ENCODE data around the gene KCTD11. TPM values are rescaled to one million over a fixed set of nuclear protein-coding genes. Genes with fewer than 3 reads are reported as not detected.

KCTD11 gene
- total and polyA plus RNA-seq, 4 experiments from 2014 or later = 0.33 to 4.3 (median 2.7) TPM

- Histone ChIP-seq H3K4me1 (ENCODE audit: insufficient read depth, low read length) (peaks cover 44% of the 10 kb centered on the region), H3K9me3 (ENCODE audit: control insufficient read depth in 1 of 2, low read length in 2 of 2) (no peaks in the 10 kb centered on the region), H3K27ac (ENCODE audit: low read depth, low read length) (peak overlapping the region; percentile 68), H3K4me3 (ENCODE audit: low read length in 2 of 2) (peak overlapping the region; percentile 29 to 49), H3K27me3 (ENCODE audit: insufficient read depth, low read length) (no peaks in the 10 kb centered on the region), H3K36me3 (ENCODE audit: insufficient read depth, low read length) (peaks cover 19% of the 10 kb centered on the region)
- intact Hi-C loops (cut with micrococcal nuclease) = loop anchor here (1.0 to 5.0 kb wide), 5 partner anchors 40 to 335 kb away; partner anchors contain the start of genes EIF5A, PLSCR3, TP53 and WRAP53
- Mint-ChIP-seq H3K9me3 (peaks cover 0 to 2% (median 0%) of the 10 kb centered on the region in 8 donors), H3K27ac (peak overlapping the region; percentile 58 to 95 (median 87)), H3K27me3 (no peaks in the 10 kb centered on the region), H3K4me3 (peak overlapping the region; percentile 75 to 95 (median 84)), H3K4me1 (peaks cover 21 to 58% (median 40%) of the 10 kb centered on the region in 4 donors), H3K36me3 (peaks cover under 1 to 24% of the 10 kb centered on the region in 2 donors)
- peak in 1 of 5 donors; percentile 38 for DNase-seq
- ChIA-PET POLR2A (ENCODE audit: partially characterized antibody) (interaction anchor here (1.0 to 5.0 kb wide), 8 partner anchors 16 to 223 kb away, joined by 3 to 41 read pairs (median 6); partner anchors contain the start of genes ACAP1, POLR2A, SENP3 and TMEM102), CTCF (ENCODE audit: partially characterized antibody) (interaction anchor here (2.0 to 6.6 kb wide), 3 partner anchors 16 to 85 kb away, joined by 5 to 88 read pairs (median 39); partner anchors contain the start of genes ACAP1, FGF11 and TMEM102)
Measured at GRCh38 chr17:7352503-7352889, 534 bp downstream of the KCTD11 start.

DNA sequence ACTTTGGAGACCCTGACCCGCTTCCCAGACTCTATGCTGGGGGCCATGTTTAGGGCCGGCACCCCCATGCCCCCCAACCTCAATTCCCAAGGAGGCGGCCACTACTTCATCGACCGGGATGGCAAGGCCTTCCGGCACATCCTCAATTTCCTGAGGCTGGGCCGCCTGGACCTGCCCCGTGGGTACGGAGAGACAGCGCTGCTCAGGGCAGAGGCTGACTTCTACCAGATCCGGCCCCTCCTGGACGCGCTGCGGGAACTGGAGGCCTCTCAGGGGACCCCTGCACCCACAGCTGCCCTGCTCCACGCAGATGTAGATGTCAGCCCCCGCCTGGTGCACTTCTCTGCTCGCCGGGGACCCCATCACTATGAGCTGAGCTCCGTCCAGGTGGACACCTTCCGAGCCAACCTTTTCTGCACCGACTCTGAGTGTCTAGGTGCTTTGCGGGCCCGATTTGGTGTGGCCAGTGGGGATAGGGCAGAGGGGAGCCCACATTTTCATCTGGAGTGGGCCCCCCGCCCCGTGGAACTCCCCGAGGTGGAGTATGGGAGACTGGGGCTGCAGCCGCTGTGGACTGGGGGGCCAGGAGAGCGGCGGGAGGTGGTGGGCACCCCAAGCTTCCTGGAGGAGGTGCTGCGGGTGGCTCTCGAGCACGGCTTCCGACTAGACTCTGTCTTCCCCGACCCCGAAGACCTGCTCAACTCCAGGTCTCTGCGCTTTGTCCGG lies 1.1 kb downstream of the KCTD11 start:
- H3K4me3 ChIP-seq (ENCODE audit: low read length in 2 of 2) = no peak overlapping the region
- peak overlapping the region; percentile 68 for H3K27ac ChIP-seq (ENCODE audit: low read depth, low read length)
- peaks cover 21 to 54% (median 40%) of the 10 kb centered on the region in 4 donors for H3K4me1 Mint-ChIP-seq
- H3K4me1 ChIP-seq (ENCODE audit: insufficient read depth, low read length) = peaks cover 44% of the 10 kb centered on the region
- peaks cover 0 to 19% of the 10 kb centered on the region in 2 donors for H3K36me3 Mint-ChIP-seq
- no peaks in the 10 kb centered on the region for H3K27me3 Mint-ChIP-seq
- peaks cover 13% of the 10 kb centered on the region for H3K36me3 ChIP-seq (ENCODE audit: insufficient read depth, low read length)
- H3K27ac Mint-ChIP-seq = peak overlapping the region in 6 of 7 donors; percentile 58 to 95 (median 88)
- ChIA-PET POLR2A (ENCODE audit: partially characterized antibody) (interaction anchor here (0.8 to 5.0 kb wide), 10 partner anchors 17 to 223 kb away, joined by 3 to 41 read pairs (median 6); partner anchors contain the start of genes ACAP1, POLR2A, SENP3 and TMEM102), CTCF (ENCODE audit: partially characterized antibody) (interaction anchor here (0.8 to 6.6 kb wide), 7 partner anchors 17 to 232 kb away, joined by 3 to 88 read pairs (median 5); partner anchors contain the start of genes ACAP1, FGF11 and TMEM102)
- H3K4me3 Mint-ChIP-seq = peak overlapping the region; percentile 75 to 95 (median 84)
- DNase-seq = no peak
- intact Hi-C loops (cut with micrococcal nuclease) = loop anchor here (1.0 to 5.0 kb wide), 5 partner anchors 39 to 334 kb away; partner anchors contain the start of genes EIF5A, PLSCR3, TP53 and WRAP53
- no peaks in the 10 kb centered on the region for H3K27me3 ChIP-seq (ENCODE audit: insufficient read depth, low read length)
- peaks cover 0 to 2% (median 0%) of the 10 kb centered on the region in 8 donors for H3K9me3 Mint-ChIP-seq
- no peaks in the 10 kb centered on the region for H3K9me3 ChIP-seq (ENCODE audit: control insufficient read depth in 1 of 2, low read length in 2 of 2)

DNA sequence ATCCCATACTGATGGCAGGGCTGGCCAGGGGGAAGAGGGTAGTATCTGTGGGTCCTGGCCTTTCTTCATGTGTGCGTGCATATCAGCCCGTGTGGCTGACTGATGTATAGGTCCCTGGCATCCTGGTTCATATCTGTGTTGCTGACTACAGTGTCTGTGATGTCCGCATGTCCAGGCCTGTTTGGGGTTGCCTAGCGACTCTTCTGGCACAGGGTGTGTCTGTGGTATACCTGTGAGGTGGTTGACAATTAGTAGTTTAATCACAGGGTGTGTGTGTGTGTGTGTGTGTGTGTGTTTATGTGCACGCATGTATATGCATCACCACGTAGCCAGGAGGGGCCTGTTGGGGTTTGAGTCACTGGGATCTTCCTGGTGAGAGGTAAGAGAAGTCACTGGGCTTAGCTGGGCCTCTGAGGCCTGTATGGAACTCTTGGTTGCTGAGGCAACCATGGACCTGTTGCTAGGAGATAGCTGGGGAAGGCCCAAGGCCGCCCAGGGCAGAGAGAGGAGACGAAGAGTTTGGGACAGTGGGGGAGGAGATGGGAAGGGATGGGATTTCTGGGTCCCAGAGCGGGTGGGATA lies 2.4 kb downstream of the KCTD11 start:
- Mint-ChIP-seq H3K36me3 (peaks cover 0 to 8% of the 10 kb centered on the region in 2 donors), H3K27ac (peak overlapping the region; percentile 35 to 91 (median 73)), H3K27me3 (no peaks in the 10 kb centered on the region), H3K9me3 (peaks cover 0 to 2% (median 0%) of the 10 kb centered on the region in 8 donors), H3K4me1 (peaks cover 19 to 49% (median 35%) of the 10 kb centered on the region in 4 donors), H3K4me3 (peak overlapping the region in 2 of 8 donors; percentile 25 to 50)
- H3K27me3 ChIP-seq (ENCODE audit: insufficient read depth, low read length) = no peaks in the 10 kb centered on the region
- POLR2A ChIA-PET (ENCODE audit: partially characterized antibody) = interaction anchor here (1.3 to 5.0 kb wide), 8 partner anchors 18 to 206 kb away, joined by 4 to 50 read pairs (median 22); partner anchors contain the start of genes ACAP1, POLR2A, SENP3 and TMEM102
- CTCF ChIA-PET (ENCODE audit: partially characterized antibody) = interaction anchor here (1.0 to 6.6 kb wide), 10 partner anchors 9 to 334 kb away, joined by 3 to 88 read pairs (median 14); partner anchors contain the start of genes ACAP1, FGF11, SENP3 and TMEM102
- peak in 1 of 5 donors; percentile 57 for DNase-seq
- H3K9me3 ChIP-seq (ENCODE audit: control insufficient read depth in 1 of 2, low read length in 2 of 2) = no peaks in the 10 kb centered on the region
- H3K36me3 ChIP-seq (ENCODE audit: insufficient read depth, low read length) = peaks cover 3% of the 10 kb centered on the region
- intact Hi-C loops (cut with micrococcal nuclease) = loop anchor here (5.0 kb wide), 3 partner anchors 38 to 333 kb away; partner anchors contain the start of genes EIF5A, PLSCR3, TP53 and WRAP53
- H3K4me1 ChIP-seq (ENCODE audit: insufficient read depth, low read length) = peaks cover 40% of the 10 kb centered on the region
- no peak overlapping the region for H3K4me3 ChIP-seq (ENCODE audit: low read length in 2 of 2)
- no peak overlapping the region for H3K27ac ChIP-seq (ENCODE audit: low read depth, low read length)

DNA sequence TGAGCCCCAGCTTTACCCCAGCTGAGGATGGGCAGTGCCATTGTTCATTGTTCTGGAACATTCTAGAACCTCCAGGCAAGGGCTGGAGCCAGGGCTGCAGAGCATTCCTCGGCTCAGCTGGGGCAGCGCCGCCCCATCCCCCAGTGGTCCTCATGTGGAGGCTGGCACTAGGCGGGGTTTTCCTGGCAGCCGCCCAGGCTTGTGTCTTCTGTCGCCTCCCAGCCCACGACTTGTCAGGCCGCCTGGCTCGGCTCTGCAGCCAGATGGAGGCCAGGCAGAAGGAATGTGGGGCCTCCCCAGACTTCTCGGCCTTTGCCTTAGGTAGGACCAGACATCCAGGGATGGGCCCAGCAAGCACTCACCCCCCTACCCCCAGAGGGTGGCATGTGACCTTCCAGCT lies 3.1 kb downstream of the KCTD11 start, which contains the start of gene TMEM95:
Gene TMEM95, plus strand, starts transcription at position 104 of the 400 bp plus-strand sequence. Its CDS starts 49 bp downstream, at position 153.
- Mint-ChIP-seq H3K9me3 (peaks cover 0 to 2% (median 0%) of the 10 kb centered on the region in 8 donors), H3K27me3 (no peaks in the 10 kb centered on the region), H3K4me3 (peak within 1 kb of the TSS in 2 of 8 donors; percentile 50 to 62), H3K4me1 (peaks cover 16 to 42% (median 30%) of the 10 kb centered on the region in 4 donors), H3K27ac (peak within 1 kb of the TSS; percentile 35 to 91 (median 73)), H3K36me3 (peaks cover 0 to 3% of the 10 kb centered on the region in 2 donors)
- Histone ChIP-seq H3K36me3 (ENCODE audit: insufficient read depth, low read length) (no peaks in the 10 kb centered on the region), H3K27me3 (ENCODE audit: insufficient read depth, low read length) (no peaks in the 10 kb centered on the region), H3K4me1 (ENCODE audit: insufficient read depth, low read length) (peaks cover 35% of the 10 kb centered on the region), H3K4me3 (ENCODE audit: low read length in 2 of 2) (no peak within 1 kb of the TSS), H3K27ac (ENCODE audit: low read depth, low read length) (no peak within 1 kb of the TSS), H3K9me3 (ENCODE audit: control insufficient read depth in 1 of 2, low read length in 2 of 2) (no peaks in the 10 kb centered on the region)
- ChIA-PET CTCF (ENCODE audit: partially characterized antibody) (interaction anchor here (0.8 to 6.6 kb wide), 36 partner anchors 10 to 333 kb away, joined by 3 to 88 read pairs (median 4); partner anchors contain the start of genes ACAP1, FGF11, MPDU1 and SENP3), POLR2A (ENCODE audit: partially characterized antibody) (interaction anchor here (0.9 to 5.0 kb wide), 16 partner anchors 19 to 332 kb away, joined by 3 to 50 read pairs (median 6); partner anchors contain the start of genes ACAP1, GPS2, PLSCR3 and POLR2A)
- DNase-seq = peak in 1 of 5 donors; percentile 32
- intact Hi-C loops (cut with micrococcal nuclease) = no loop called here

- H3K4me1 ChIP-seq (ENCODE audit: insufficient read depth, low read length) = peaks cover 32% of the 10 kb centered on the region
- peak overlapping the region in 2 of 7 donors; percentile 50 to 57 for H3K27ac Mint-ChIP-seq
- H3K27me3 Mint-ChIP-seq = no peaks in the 10 kb centered on the region
- peaks cover 0 to 3% of the 10 kb centered on the region in 2 donors for H3K36me3 Mint-ChIP-seq
- H3K4me3 ChIP-seq (ENCODE audit: low read length in 2 of 2) = no peak overlapping the region
- H3K36me3 ChIP-seq (ENCODE audit: insufficient read depth, low read length) = no peaks in the 10 kb centered on the region
- peak overlapping the region in 1 of 8 donors; percentile 10 for H3K4me3 Mint-ChIP-seq
- no peaks in the 10 kb centered on the region for H3K9me3 ChIP-seq (ENCODE audit: control insufficient read depth in 1 of 2, low read length in 2 of 2)
- peaks cover 14 to 38% (median 27%) of the 10 kb centered on the region in 4 donors for H3K4me1 Mint-ChIP-seq
- CTCF ChIA-PET (ENCODE audit: partially characterized antibody) = interaction anchor here (0.6 to 6.6 kb wide), 48 partner anchors 11 to 332 kb away, joined by 3 to 88 read pairs (median 4); partner anchors contain the start of genes ACAP1, FGF11, MPDU1 and NLGN2
- DNase-seq = no peak
- POLR2A ChIA-PET (ENCODE audit: partially characterized antibody) = interaction anchor here (0.9 to 5.0 kb wide), 21 partner anchors 15 to 332 kb away, joined by 3 to 50 read pairs (median 5); partner anchors contain the start of genes ACAP1, GPS2, MPDU1 and PLSCR3
- peaks cover 0 to 2% (median 0%) of the 10 kb centered on the region in 8 donors for H3K9me3 Mint-ChIP-seq
- intact Hi-C loops (cut with micrococcal nuclease) = no loop called here
- no peak overlapping the region for H3K27ac ChIP-seq (ENCODE audit: low read depth, low read length)
- no peaks in the 10 kb centered on the region for H3K27me3 ChIP-seq (ENCODE audit: insufficient read depth, low read length)
Measured at GRCh38 chr17:7355573-7355972, 3.6 kb downstream of the KCTD11 start.

GRCh38 chr17:7356072-7356549 lies 4.1 kb downstream of the KCTD11 start:
- Histone ChIP-seq H3K27ac (ENCODE audit: low read depth, low read length) (no peak overlapping the region), H3K36me3 (ENCODE audit: insufficient read depth, low read length) (no peaks in the 10 kb centered on the region), H3K4me3 (ENCODE audit: low read length in 2 of 2) (no peak overlapping the region), H3K4me1 (ENCODE audit: insufficient read depth, low read length) (peaks cover 27% of the 10 kb centered on the region), H3K9me3 (ENCODE audit: control insufficient read depth in 1 of 2, low read length in 2 of 2) (no peaks in the 10 kb centered on the region), H3K27me3 (ENCODE audit: insufficient read depth, low read length) (no peaks in the 10 kb centered on the region)
- ChIA-PET POLR2A (ENCODE audit: partially characterized antibody) (interaction anchor here (0.9 to 5.0 kb wide), 21 partner anchors 14 to 331 kb away, joined by 3 to 50 read pairs (median 5); partner anchors contain the start of genes ACAP1, GPS2, MPDU1 and PLSCR3), CTCF (ENCODE audit: partially characterized antibody) (interaction anchor here (0.6 to 6.6 kb wide), 51 partner anchors 11 to 332 kb away, joined by 3 to 88 read pairs (median 4); partner anchors contain the start of genes ACAP1, FGF11, MPDU1 and NLGN2)
- H3K9me3 Mint-ChIP-seq = peaks cover 0 to 1% (median 0%) of the 10 kb centered on the region in 8 donors
- peak overlapping the region in 1 of 8 donors; percentile 62 for H3K4me3 Mint-ChIP-seq
- H3K27ac Mint-ChIP-seq = peak overlapping the region in 1 of 7 donors; percentile 50
- peaks cover 0 to 3% of the 10 kb centered on the region in 2 donors for H3K36me3 Mint-ChIP-seq
- DNase-seq = peak; percentile 80 to 83 (median 81)
- H3K4me1 Mint-ChIP-seq = peaks cover 14 to 34% (median 25%) of the 10 kb centered on the region in 4 donors
- no peaks in the 10 kb centered on the region for H3K27me3 Mint-ChIP-seq
- intact Hi-C loops (cut with micrococcal nuclease) = loop anchor here (1.0 kb wide), 5 partner anchors 60 to 205 kb away; partner anchors contain the start of genes POLR2A, SENP3 and TMEM102
